Measurements from ENCODE around the gene TES.

Gene TES

GRCh38 chr7:116307253-116307652, 96.9 kb downstream of the TES start:
- Histone ChIP-seq H3K36me3 (ENCODE audit: insufficient read depth, low read length) (no peaks in the 10 kb centered on the region), H3K4me1 (ENCODE audit: insufficient read depth, low read length) (peaks cover 12% of the 10 kb centered on the region), H3K9me3 (ENCODE audit: control insufficient read depth, insufficient read depth, low read length) (no peaks in the 10 kb centered on the region), H3K9ac (ENCODE audit: low read depth, low read length) (no peak overlapping the region)

All from ES-I3 (cell line).